GM23338 (cell line): Measurements from ENCODE around the gene FBXL4.

Experiments
- CTCF ChIP-seq, 2 experiments: fragments of 200-600 bp in 1 of 2; sonication (generic) in 1 of 2; conservative IDR thresholded peaks; 2 replicates each; pipeline versions ENCODE4 v1.5.1 to v1.6.1; 2016 to 2017; ENCODE audit warnings: antibody characterized with exemption in 2 of 2, low read depth in 2 of 2, mild to moderate bottlenecking in 2 of 2, moderate library complexity in 1 of 2
- EZH2 ChIP-seq: fragments of 200-600 bp; sonication (generic); IDR thresholded peaks from one replicate; pipeline ENCODE4 v1.8.0; 2017; ENCODE audit warnings: antibody characterized with exemption, mild to moderate bottlenecking, low read depth; ENCODE audit not compliant: unreplicated experiment
- POLR2AphosphoS5 ChIP-seq: IDR thresholded peaks from 2 replicates; pipeline ENCODE4 v1.6.1; 2016; ENCODE audit warnings: antibody characterized with exemption, low read depth
- ZNF331 ChIP-seq: fragments of 250-450 bp; sonication (Bioruptor Pico); IDR thresholded peaks from 2 replicates; pipeline ENCODE4 v1.5.0; 2020; ENCODE audit warnings: low read depth, mild to moderate bottlenecking, moderate library complexity
- TF ChIP-seq, protein P1 (sequence below): IDR thresholded peaks from one replicate; pipeline ENCODE4 v1.6.1; 2018; ENCODE audit warnings: antibody characterized with exemption; ENCODE audit not compliant: unreplicated experiment

DNA sequence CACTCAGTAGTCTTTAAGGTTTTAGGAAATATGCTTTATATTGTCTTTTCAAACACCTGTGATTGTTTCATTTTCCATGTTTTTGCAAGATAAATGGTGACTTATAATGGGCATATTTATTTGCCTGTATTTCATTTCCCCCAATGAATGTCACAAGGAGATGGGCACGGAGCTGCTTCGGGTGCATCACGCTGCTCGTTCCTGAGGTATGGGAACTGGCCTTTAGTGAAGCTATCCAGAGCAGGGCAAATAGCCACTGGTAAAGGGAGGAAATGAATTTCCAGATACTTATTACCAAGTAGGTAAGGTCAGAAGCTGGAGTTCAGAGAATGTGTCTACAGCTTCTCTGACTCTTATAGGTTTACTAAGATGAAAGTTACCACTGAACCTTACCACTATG is 109.7 kb downstream of the FBXL4 start:
- TF ChIP-seq CTCF (conservative IDR thresholded peaks at IDR 0.05; ENCODE audit: low read depth in 2 of 2) (no peak), POLR2AphosphoS5 (no peak), ZNF331 (CRISPR knock-in tag) (no peak), EZH2 (peak; percentile 22)
- TF ChIP-seq, protein P1, sequence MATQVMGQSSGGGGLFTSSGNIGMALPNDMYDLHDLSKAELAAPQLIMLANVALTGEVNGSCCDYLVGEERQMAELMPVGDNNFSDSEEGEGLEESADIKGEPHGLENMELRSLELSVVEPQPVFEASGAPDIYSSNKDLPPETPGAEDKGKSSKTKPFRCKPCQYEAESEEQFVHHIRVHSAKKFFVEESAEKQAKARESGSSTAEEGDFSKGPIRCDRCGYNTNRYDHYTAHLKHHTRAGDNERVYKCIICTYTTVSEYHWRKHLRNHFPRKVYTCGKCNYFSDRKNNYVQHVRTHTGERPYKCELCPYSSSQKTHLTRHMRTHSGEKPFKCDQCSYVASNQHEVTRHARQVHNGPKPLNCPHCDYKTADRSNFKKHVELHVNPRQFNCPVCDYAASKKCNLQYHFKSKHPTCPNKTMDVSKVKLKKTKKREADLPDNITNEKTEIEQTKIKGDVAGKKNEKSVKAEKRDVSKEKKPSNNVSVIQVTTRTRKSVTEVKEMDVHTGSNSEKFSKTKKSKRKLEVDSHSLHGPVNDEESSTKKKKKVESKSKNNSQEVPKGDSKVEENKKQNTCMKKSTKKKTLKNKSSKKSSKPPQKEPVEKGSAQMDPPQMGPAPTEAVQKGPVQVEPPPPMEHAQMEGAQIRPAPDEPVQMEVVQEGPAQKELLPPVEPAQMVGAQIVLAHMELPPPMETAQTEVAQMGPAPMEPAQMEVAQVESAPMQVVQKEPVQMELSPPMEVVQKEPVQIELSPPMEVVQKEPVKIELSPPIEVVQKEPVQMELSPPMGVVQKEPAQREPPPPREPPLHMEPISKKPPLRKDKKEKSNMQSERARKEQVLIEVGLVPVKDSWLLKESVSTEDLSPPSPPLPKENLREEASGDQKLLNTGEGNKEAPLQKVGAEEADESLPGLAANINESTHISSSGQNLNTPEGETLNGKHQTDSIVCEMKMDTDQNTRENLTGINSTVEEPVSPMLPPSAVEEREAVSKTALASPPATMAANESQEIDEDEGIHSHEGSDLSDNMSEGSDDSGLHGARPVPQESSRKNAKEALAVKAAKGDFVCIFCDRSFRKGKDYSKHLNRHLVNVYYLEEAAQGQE, result no peak
